NCI-H1417 (cell line): ENCODE data around the gene TECPR2.
A peak's percentile ranks its signal among the peaks of the same experiment; 100 is the strongest.

Experiments used
- DNase-seq, 3 experiments: peaks; one replicate each; lab custom pipeline; 2025; lab: John Stamatoyannopoulos, UW

TECPR2 gene

DNA sequence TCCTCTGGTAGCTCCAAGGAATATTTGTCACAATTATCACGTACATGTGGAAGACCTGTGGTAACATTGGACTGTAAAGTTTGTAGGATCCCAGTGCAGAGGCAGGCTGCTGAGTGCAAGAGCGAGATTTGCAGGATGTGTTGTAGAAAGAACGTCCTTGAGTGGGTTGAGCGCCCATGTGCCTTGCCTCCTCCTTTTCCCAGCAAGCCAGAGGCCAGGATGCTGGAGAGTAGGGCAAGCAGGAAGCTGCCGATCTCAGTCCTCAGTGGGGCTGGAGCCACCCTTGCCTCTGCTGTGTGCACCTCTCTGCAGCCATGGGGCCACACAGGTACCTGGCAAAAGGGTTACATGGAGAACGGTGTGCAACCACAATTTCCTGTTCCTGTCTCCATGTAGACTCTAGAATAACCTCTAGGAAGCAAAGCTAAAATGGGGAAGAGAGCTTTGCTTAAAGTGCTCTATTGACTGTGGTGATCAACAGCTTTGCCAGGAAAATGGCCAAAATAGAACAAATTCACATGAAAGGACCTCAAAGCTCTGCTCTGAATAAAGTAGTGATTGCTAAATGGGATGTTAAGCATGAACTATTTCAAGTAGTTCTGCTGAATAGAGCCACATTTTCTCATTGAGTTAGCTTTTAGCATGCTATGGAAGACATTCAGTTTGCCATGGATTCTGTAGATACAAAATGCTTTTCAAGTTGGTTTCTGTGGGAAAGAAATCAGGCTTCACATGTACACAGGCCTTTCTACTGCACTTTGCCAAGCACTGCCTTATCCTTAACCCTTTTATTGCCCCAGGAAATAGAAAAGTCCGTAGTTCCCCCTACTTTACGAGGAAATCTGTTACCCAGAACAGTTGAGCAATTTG, 109.4 kb downstream of the TECPR2 start:
- DNase-seq: no peak

DNA sequence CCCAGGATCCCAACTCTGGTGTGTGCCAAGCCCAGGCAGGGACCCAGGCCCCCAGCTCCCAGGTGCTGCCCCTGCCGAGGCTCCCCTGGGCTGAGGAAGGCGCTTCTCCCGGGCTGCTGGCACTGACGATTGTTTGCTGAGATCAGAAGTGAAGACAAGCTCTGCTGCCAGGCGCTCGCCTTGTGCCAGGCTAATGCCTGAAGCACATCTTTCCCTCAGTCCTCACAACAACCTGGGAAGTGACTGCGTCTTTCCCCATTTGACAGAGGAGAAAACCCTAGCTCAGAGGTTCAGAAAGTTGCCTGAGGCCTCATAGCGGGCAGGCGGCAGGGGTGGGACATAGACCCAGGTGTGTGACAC, 110.0 kb downstream of the TECPR2 start:
- no peak for DNase-seq

DNA sequence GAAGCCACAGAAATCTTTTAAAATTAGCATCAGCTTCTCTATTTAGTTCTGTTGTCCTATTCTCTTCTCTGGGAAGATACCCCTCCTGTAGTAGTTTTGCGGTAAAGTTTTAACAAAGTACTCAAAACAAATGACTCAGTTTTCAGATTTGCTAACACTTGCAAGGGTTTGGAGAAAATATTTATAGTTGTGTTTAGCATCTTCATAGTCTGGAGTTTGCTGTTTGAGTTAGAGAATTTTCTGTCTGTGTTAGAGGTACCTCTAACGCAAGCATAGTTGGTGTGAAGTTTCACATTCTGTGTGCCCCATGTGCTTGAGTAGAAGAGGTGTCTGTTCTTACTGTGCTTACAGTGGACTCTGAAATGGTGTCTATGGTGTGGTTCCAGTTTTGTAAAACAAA, 110.8 kb downstream of the TECPR2 start:
- DNase-seq: no peak

GRCh38 chr14:102474934-102475333, 112.2 kb downstream of the TECPR2 start:
- no peak for DNase-seq

- DNase-seq: no peak
Measured at GRCh38 chr14:102479107-102479506, 116.4 kb downstream of the TECPR2 start.

DNA sequence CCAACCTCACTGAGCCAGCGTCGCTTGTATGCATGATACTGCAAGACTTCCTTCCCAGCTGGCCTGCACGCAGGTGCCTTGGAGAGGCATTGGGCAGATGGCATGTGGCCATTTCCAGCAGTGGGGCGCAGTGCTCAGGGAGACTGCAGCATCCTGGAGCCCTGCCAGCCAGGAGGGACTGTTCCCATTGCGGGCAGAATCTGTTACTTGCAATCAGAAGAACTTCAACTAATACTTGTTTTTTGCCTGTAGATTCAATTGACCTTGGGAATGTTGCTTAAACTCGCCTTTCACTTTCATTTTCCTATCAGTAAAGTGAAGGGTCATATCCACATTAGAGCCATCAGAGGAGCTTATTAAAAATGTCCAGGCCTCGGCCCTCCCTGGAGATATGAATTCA, 117.0 kb downstream of the TECPR2 start:
- DNase-seq: peak in 1 of 3 experiments; percentile 6

GRCh38 chr14:102481371-102481770, 118.6 kb downstream of the TECPR2 start:
- DNase-seq: no peak

DNA sequence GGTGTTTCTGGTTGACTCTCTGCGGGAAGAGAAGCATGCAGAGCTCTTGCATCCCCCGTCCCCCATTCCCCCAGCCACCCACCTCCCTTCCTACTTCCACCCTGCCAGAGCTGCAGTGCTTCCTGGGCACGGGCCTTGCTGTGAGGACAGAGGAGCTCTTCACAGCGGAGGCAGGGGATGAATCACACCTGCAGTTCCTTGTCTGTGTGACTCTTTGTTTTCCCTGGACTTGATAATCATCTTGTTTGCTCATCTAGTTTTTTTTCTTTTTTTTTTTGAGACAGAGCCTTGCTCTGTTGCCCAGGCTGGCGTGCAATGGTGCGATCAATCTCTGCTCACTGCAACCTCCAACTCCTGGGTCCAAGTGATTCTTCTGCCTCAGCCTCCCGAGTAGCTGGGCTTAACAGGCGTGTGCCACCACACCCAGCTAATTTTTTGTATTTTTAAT, 119.1 kb downstream of the TECPR2 start:
- DNase-seq: no peak

GRCh38 chr14:102484316-102484715, 121.6 kb downstream of the TECPR2 start:
- DNase-seq: no peak

GRCh38 chr14:102485693-102486512, 123.2 kb downstream of the TECPR2 start:
- no peak for DNase-seq

GRCh38 chr14:102486513-102487203, 123.9 kb downstream of the TECPR2 start:
- no peak for DNase-seq

- no peak for DNase-seq
Measured at GRCh38 chr14:102487204-102487577, 124.5 kb downstream of the TECPR2 start.

- no peak for DNase-seq
Measured at GRCh38 chr14:102490456-102490855, 127.7 kb downstream of the TECPR2 start.

DNA sequence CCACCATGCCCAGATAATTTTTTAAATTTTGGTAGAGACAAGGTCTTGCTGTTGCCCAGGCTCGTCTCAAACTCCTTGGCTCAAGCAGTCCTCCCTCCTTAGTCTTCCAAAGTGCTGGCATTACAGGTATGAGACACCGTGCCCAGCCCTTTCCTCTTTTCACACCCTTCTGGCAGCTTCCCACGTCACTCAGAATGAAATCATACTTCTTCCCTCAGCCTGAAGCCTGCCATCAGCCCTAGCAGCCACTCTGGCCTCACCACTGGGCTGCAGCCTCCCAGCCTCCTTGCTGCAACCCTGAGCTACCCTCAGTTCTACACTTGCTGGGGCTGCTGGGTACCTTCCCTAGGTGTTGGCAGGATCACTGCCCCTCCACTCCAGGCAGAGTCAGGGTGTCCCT, 128.6 kb downstream of the TECPR2 start:
- no peak for DNase-seq

DNA sequence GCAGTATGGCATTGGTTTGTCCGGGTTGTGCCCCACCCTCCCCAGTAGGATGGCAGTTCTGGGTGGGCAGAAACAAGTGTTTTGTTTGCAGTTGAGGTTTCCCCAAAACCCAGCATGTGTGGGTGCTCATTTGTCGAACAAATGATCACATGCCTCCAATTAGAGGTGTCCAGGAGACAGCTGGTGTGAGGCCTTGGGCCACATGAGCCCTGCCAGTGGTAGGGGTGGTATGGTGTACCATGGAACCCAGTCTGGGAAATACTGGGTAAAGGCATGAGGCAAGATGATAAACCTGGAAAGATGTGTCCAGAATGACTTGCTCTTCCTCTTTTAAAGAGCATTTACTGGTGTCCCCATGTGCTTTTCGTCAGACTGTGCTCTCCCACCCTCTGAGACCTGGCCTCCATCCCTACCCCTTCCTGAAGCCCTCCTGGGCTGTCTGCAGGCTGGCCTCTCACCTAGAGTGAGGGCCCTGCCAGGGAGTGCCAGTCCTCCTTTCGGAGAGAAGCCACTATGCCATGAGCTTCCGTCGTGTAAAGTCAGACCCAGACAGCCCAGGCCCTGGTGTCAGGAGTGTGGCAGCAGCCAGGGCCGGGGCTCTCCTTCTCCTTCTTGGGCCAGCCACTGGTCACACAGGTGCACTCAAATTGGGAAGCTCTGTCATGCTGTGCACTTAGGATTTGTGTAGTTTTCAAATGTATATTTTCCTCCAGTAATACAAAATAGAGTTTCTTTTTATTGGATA, 129.2 kb downstream of the TECPR2 start:
- DNase-seq: no peak

DNA sequence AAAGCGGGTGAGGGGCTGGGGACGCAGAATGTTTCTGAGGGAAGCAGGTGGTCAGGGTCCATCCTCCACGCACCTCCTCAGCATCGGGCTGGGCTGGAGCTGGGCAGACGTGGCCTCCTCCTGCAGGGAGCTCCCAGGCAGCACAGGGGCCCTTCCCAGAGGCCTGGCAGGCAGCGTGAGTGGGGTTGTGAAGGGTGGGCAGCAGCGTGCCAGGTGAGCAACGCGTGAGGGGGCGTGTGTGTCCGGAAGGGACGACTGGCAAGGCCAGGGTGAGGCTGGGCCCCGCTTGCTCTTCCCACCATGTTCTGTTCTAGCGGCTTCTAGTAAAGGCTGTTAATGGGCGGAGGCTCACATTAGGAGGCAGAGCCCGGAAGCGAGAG, 129.8 kb downstream of the TECPR2 start:
- DNase-seq: no peak

- DNase-seq: no peak
Measured at GRCh38 chr14:102493096-102493495, 130.4 kb downstream of the TECPR2 start.

DNA sequence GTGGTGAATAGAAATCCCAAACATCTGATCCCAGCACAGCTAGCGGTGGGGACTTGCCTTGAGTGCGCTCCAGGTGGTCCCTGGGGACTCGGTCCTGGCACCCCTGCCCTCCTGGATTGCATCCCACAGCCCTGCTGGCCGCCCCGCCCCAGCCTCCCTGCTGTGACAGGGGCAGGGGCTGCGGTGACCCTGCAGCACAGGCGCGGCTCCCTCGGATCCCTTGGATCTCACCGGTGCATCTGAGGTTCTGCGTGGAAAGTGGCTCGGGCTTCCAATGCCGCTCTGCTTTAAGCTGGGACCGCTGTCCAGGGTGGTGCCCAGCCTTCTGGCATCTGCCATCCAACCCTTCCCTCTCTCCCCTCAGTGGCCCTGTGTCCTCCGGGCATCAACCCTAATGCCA, 130.8 kb downstream of the TECPR2 start:
- no peak for DNase-seq

- no peak for DNase-seq
Measured at GRCh38 chr14:102495491-102496330, 133.0 kb downstream of the TECPR2 start.

- DNase-seq: no peak
Measured at GRCh38 chr14:102496331-102496691, 133.6 kb downstream of the TECPR2 start.
